ENCODE measurements around the gene PPM1G. TPM values are rescaled to one million over a fixed set of nuclear protein-coding genes. Genes with fewer than 3 reads are reported as not detected.

Gene PPM1G
- total RNA-seq, 1 donor from 2014 or later = 95.3 TPM

GRCh38 chr2:27422958-27423357 is 13.6 kb upstream of the PPM1G start:
- H3K27me3 Mint-ChIP-seq = no peaks in the 10 kb centered on the region
- H3K27ac Mint-ChIP-seq = no peak overlapping the region
- no peaks in the 10 kb centered on the region for H3K36me3 Mint-ChIP-seq
- TF ChIP-seq CTCF (conservative IDR thresholded peaks at IDR 0.05) = no peak
- no peak for DNase-seq (ENCODE audit: extremely low spot score, unreplicated experiment)
- peaks cover 5% of the 10 kb centered on the region for H3K4me1 Mint-ChIP-seq (ENCODE audit: unreplicated experiment)
- H3K9me3 Mint-ChIP-seq = no peaks in the 10 kb centered on the region
- H3K4me3 Mint-ChIP-seq = no peak overlapping the region

GRCh38 chr2:27421660-27422250 is 12.4 kb upstream of the PPM1G start:
- TF ChIP-seq CTCF (conservative IDR thresholded peaks at IDR 0.05) = no peak
- no peaks in the 10 kb centered on the region for H3K4me1 Mint-ChIP-seq (ENCODE audit: unreplicated experiment)

GRCh38 chr2:27420996-27421395 is 11.6 kb upstream of the PPM1G start:
- Mint-ChIP-seq H3K27ac (no peak overlapping the region), H3K9me3 (no peaks in the 10 kb centered on the region), H3K4me1 (ENCODE audit: unreplicated experiment) (no peaks in the 10 kb centered on the region), H3K4me3 (no peak overlapping the region), H3K36me3 (no peaks in the 10 kb centered on the region), H3K27me3 (no peaks in the 10 kb centered on the region)
- no peak for TF ChIP-seq CTCF (conservative IDR thresholded peaks at IDR 0.05)
- DNase-seq (ENCODE audit: extremely low spot score, unreplicated experiment) = no peak

More at GRCh38 chr2:27421660-27422250, 12.4 kb upstream of the PPM1G start:
- no peaks in the 10 kb centered on the region for H3K36me3 Mint-ChIP-seq
- no peaks in the 10 kb centered on the region for H3K9me3 Mint-ChIP-seq
- H3K27ac Mint-ChIP-seq = no peak overlapping the region
- no peak overlapping the region for H3K4me3 Mint-ChIP-seq
- DNase-seq (ENCODE audit: extremely low spot score, unreplicated experiment) = no peak
- H3K27me3 Mint-ChIP-seq = no peaks in the 10 kb centered on the region

- no peak for TF ChIP-seq CTCF (conservative IDR thresholded peaks at IDR 0.05)
- Mint-ChIP-seq H3K4me3 (no peak overlapping the region), H3K4me1 (ENCODE audit: unreplicated experiment) (no peaks in the 10 kb centered on the region), H3K27me3 (no peaks in the 10 kb centered on the region), H3K9me3 (no peaks in the 10 kb centered on the region), H3K36me3 (no peaks in the 10 kb centered on the region), H3K27ac (no peak overlapping the region)
- DNase-seq (ENCODE audit: extremely low spot score, unreplicated experiment) = no peak
Measured at GRCh38 chr2:27416151-27416550, 6.8 kb upstream of the PPM1G start.

- H3K4me3 Mint-ChIP-seq = no peak overlapping the region
- no peaks in the 10 kb centered on the region for H3K27me3 Mint-ChIP-seq
- no peaks in the 10 kb centered on the region for H3K9me3 Mint-ChIP-seq
- TF ChIP-seq CTCF (conservative IDR thresholded peaks at IDR 0.05) = no peak
- H3K36me3 Mint-ChIP-seq = no peaks in the 10 kb centered on the region
- H3K4me1 Mint-ChIP-seq (ENCODE audit: unreplicated experiment) = peaks cover 11% of the 10 kb centered on the region
- no peak for DNase-seq (ENCODE audit: extremely low spot score, unreplicated experiment)
- no peak overlapping the region for H3K27ac Mint-ChIP-seq
Measured at GRCh38 chr2:27412419-27413152, 3.2 kb upstream of the PPM1G start.
